HEK293 (cell line): ENCODE results near the gene HOXC5.

Source experiments
- GLI2 ChIP-seq: fragments of 450-650 bp; formaldehyde crosslinking; IDR thresholded peaks from 2 replicates; pipeline ENCODE4; 2017; ENCODE audit warnings: missing biosample characterization, missing genetic modification characterization, low read depth, borderline replicate concordance
- INSM2 ChIP-seq: fragments of 450-650 bp; formaldehyde crosslinking; IDR thresholded peaks from 2 replicates; pipeline ENCODE4 v1.5.1; 2016; ENCODE audit warnings: missing biosample characterization, missing genetic modification characterization
- KLF9 ChIP-seq: fragments of 450-650 bp; formaldehyde crosslinking; IDR thresholded peaks from 2 replicates; pipeline ENCODE4 v1.5.1; 2016; ENCODE audit warnings: missing biosample characterization, missing genetic modification characterization, low read depth
- MYNN ChIP-seq: fragments of 450-650 bp; formaldehyde crosslinking; IDR thresholded peaks from 2 replicates; pipeline ENCODE4 v1.5.1; 2016; ENCODE audit warnings: missing biosample characterization, missing genetic modification characterization, borderline replicate concordance
- MZF1 ChIP-seq: fragments of 450-650 bp; formaldehyde crosslinking; IDR thresholded peaks from 2 replicates; pipeline ENCODE4 v1.5.1; 2017; ENCODE audit warnings: missing biosample characterization, missing genetic modification characterization, borderline replicate concordance
- PRDM1 ChIP-seq: fragments of 450-650 bp; formaldehyde crosslinking; IDR thresholded peaks from 2 replicates; pipeline ENCODE4; 2016; ENCODE audit warnings: missing biosample characterization, missing genetic modification characterization
- REPIN1 ChIP-seq: fragments of 450-650 bp; formaldehyde crosslinking; IDR thresholded peaks from 2 replicates; pipeline ENCODE4 v1.5.1; 2017; ENCODE audit warnings: missing biosample characterization, missing genetic modification characterization, low read depth
- YY1 ChIP-seq: fragments of 450-650 bp; formaldehyde crosslinking; IDR thresholded peaks from 2 replicates; pipeline ENCODE4 v1.5.1; 2018; ENCODE audit warnings: missing biosample characterization, missing genetic modification characterization
- ZBTB1 ChIP-seq: fragments of 450-650 bp; formaldehyde crosslinking; IDR thresholded peaks from 2 replicates; pipeline ENCODE4 v1.5.1; 2016; ENCODE audit warnings: missing biosample characterization, missing genetic modification characterization
- ZBTB21 ChIP-seq: fragments of 450-650 bp; formaldehyde crosslinking; IDR thresholded peaks from 2 replicates; pipeline ENCODE4 v1.5.1; 2017; ENCODE audit warnings: missing biosample characterization, missing genetic modification characterization
- ZBTB7A ChIP-seq: fragments of 450-650 bp; formaldehyde crosslinking; IDR thresholded peaks from 2 replicates; pipeline ENCODE4 v1.5.1; 2016; ENCODE audit warnings: low read depth, missing biosample characterization, missing genetic modification characterization
- ZFP41 ChIP-seq: fragments of 450-650 bp; formaldehyde crosslinking; IDR thresholded peaks from 2 replicates; pipeline ENCODE4 v1.5.1; 2016; ENCODE audit warnings: missing biosample characterization, missing genetic modification characterization, borderline replicate concordance
- ZIC2 ChIP-seq: fragments of 450-650 bp; formaldehyde crosslinking; IDR thresholded peaks from 2 replicates; pipeline ENCODE4 v1.5.1; 2016; ENCODE audit warnings: missing biosample characterization, missing genetic modification characterization
- ZNF121 ChIP-seq: fragments of 450-650 bp; formaldehyde crosslinking; IDR thresholded peaks from 2 replicates; pipeline ENCODE4 v1.5.1; 2016; ENCODE audit warnings: missing biosample characterization, missing genetic modification characterization
- ZNF133 ChIP-seq: fragments of 450-650 bp; formaldehyde crosslinking; IDR thresholded peaks from 2 replicates; pipeline ENCODE4 v1.5.1; 2016; ENCODE audit warnings: missing biosample characterization, missing genetic modification characterization
- ZNF138 ChIP-seq: fragments of 450-650 bp; formaldehyde crosslinking; IDR thresholded peaks from 2 replicates; pipeline ENCODE4 v1.5.1; 2016; ENCODE audit warnings: missing biosample characterization, missing genetic modification characterization, borderline replicate concordance
- ZNF157 ChIP-seq: fragments of 450-650 bp; formaldehyde crosslinking; IDR thresholded peaks from 2 replicates; pipeline ENCODE4 v1.5.1; 2016; ENCODE audit warnings: missing biosample characterization, missing genetic modification characterization
- ZNF175 ChIP-seq: fragments of 450-650 bp; formaldehyde crosslinking; IDR thresholded peaks from 2 replicates; pipeline ENCODE4 v1.5.1; 2016; ENCODE audit warnings: missing biosample characterization, missing genetic modification characterization
- ZNF202 ChIP-seq: fragments of 450-650 bp; formaldehyde crosslinking; IDR thresholded peaks from 2 replicates; pipeline ENCODE4 v1.5.1; 2016; ENCODE audit warnings: missing biosample characterization, missing genetic modification characterization, borderline replicate concordance
- ZNF341 ChIP-seq: fragments of 450-650 bp; formaldehyde crosslinking; IDR thresholded peaks from 2 replicates; pipeline ENCODE4; 2016; ENCODE audit warnings: low read depth, missing biosample characterization, missing genetic modification characterization
- ZNF561 ChIP-seq: fragments of 450-650 bp; IDR thresholded peaks from 2 replicates; pipeline ENCODE4 v1.5.1; 2018; ENCODE audit warnings: missing biosample characterization, missing genetic modification characterization, borderline replicate concordance
- ZNF610 ChIP-seq: fragments of 450-650 bp; formaldehyde crosslinking; IDR thresholded peaks from 2 replicates; pipeline ENCODE4 v1.5.1; 2016; ENCODE audit warnings: missing biosample characterization, missing genetic modification characterization, borderline replicate concordance
- ZNF660 ChIP-seq: fragments of 450-650 bp; IDR thresholded peaks from 2 replicates; pipeline ENCODE4 v1.5.1; 2018; ENCODE audit warnings: missing biosample characterization, mild to moderate bottlenecking, missing genetic modification characterization
- ZSCAN18 ChIP-seq: fragments of 450-650 bp; formaldehyde crosslinking; IDR thresholded peaks from 2 replicates; pipeline ENCODE4 v1.5.1; 2016; ENCODE audit warnings: missing biosample characterization, missing genetic modification characterization
- ZSCAN23 ChIP-seq: fragments of 450-650 bp; formaldehyde crosslinking; IDR thresholded peaks from 2 replicates; pipeline ENCODE4 v1.5.1; 2016; ENCODE audit warnings: missing biosample characterization, missing genetic modification characterization
- TF ChIP-seq, protein P1 (sequence below): fragments of 450-650 bp; formaldehyde crosslinking; IDR thresholded peaks from 2 replicates; pipeline ENCODE4 v1.5.1; 2016; ENCODE audit warnings: missing biosample characterization, missing genetic modification characterization
- TF ChIP-seq, protein P2 (sequence below): fragments of 450-650 bp; formaldehyde crosslinking; IDR thresholded peaks from 2 replicates; pipeline ENCODE4 v1.5.1; 2016; ENCODE audit warnings: missing biosample characterization, missing genetic modification characterization, low read depth
- TF ChIP-seq, protein P3 (sequence below): fragments of 450-650 bp; formaldehyde crosslinking; IDR thresholded peaks from 2 replicates; pipeline ENCODE4 v1.5.1; 2016; ENCODE audit warnings: missing biosample characterization, missing genetic modification characterization
- TF ChIP-seq, protein P4 (sequence below): fragments of 450-650 bp; formaldehyde crosslinking; IDR thresholded peaks from 2 replicates; pipeline ENCODE4 v1.5.1; 2016; ENCODE audit warnings: missing biosample characterization, missing genetic modification characterization
- TF ChIP-seq, protein P5 (sequence below): fragments of 450-650 bp; formaldehyde crosslinking; IDR thresholded peaks from 2 replicates; pipeline ENCODE4 v1.5.1; 2016; ENCODE audit warnings: missing biosample characterization, missing genetic modification characterization

The HOXC5 gene

DNA sequence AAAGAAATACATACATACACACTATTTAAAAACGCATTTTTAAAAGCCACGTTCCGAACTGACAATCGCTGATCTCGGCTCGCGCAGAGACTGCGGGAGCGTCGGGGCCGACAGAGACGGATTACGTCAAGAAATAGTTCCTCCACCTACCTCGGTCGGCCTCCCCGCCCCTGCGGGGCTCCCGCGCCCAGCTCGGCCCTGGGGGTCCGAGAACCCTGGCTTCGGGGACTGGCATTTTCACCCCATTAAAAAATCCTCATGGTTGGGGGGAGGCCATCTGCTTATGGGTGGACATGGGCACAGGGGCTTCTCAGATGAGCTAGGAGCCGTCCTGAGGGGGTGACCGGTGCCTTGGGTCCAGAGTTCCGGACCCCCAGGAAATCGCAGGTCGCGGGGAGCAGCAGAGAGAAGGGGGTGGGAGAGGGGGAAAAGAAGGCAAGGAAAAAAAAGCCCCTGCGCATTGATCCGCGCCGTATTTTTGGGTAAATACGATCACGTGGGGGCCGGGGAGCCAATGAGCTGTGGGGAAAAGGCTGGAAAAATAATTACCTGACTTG, 33.2 kb upstream of the HOXC5 start (continued):
- TF ChIP-seq ZNF138 (tag by site-specific recombination) (no peak), ZBTB7A (peak; percentile 93), ZBTB1 (tag by site-specific recombination) (no peak), MZF1 (tag by site-specific recombination) (no peak; the same call in 1 of the 2 replicates), YY1 (tag by site-specific recombination) (peak; percentile 31; the same call in 1 of the 2 replicates), KLF9 (tag by site-specific recombination) (peak; percentile 30; the same call in 1 of the 2 replicates), ZSCAN23 (tag by site-specific recombination) (0 out of 2 replicates have a peak, but pooled peaks have one; percentile 21), ZSCAN18 (no peak), MYNN (tag by site-specific recombination) (no peak), GLI2 (no peak), ZBTB21 (peak; percentile 42), ZIC2 (peak; percentile 78), INSM2 (tag by site-specific recombination) (0 out of 2 replicates have a peak, but pooled peaks have one; percentile 27), ZNF341 (tag by site-specific recombination) (peak; percentile 44), ZNF175 (tag by site-specific recombination) (no peak), ZNF202 (tag by site-specific recombination) (no peak), ZNF610 (tag by site-specific recombination) (0 out of 2 replicates have a peak, but pooled peaks have one; percentile 21), ZFP41 (no peak), ZNF561 (tag by site-specific recombination) (0 out of 2 replicates have a peak, but pooled peaks have one; percentile 14), ZNF157 (tag by site-specific recombination) (no peak), REPIN1 (tag by site-specific recombination) (no peak), ZNF660 (no peak), PRDM1 (tag by site-specific recombination) (no peak), ZNF121 (tag by site-specific recombination) (no peak), ZNF133 (no peak)
- TF ChIP-seq, protein P1, sequence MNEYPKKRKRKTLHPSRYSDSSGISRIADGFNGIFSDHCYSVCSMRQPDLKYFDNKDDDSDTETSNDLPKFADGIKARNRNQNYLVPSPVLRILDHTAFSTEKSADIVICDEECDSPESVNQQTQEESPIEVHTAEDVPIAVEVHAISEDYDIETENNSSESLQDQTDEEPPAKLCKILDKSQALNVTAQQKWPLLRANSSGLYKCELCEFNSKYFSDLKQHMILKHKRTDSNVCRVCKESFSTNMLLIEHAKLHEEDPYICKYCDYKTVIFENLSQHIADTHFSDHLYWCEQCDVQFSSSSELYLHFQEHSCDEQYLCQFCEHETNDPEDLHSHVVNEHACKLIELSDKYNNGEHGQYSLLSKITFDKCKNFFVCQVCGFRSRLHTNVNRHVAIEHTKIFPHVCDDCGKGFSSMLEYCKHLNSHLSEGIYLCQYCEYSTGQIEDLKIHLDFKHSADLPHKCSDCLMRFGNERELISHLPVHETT (tag by site-specific recombination), result peak; percentile 62; the same call in 1 of the 2 replicates
- TF ChIP-seq, protein P2, sequence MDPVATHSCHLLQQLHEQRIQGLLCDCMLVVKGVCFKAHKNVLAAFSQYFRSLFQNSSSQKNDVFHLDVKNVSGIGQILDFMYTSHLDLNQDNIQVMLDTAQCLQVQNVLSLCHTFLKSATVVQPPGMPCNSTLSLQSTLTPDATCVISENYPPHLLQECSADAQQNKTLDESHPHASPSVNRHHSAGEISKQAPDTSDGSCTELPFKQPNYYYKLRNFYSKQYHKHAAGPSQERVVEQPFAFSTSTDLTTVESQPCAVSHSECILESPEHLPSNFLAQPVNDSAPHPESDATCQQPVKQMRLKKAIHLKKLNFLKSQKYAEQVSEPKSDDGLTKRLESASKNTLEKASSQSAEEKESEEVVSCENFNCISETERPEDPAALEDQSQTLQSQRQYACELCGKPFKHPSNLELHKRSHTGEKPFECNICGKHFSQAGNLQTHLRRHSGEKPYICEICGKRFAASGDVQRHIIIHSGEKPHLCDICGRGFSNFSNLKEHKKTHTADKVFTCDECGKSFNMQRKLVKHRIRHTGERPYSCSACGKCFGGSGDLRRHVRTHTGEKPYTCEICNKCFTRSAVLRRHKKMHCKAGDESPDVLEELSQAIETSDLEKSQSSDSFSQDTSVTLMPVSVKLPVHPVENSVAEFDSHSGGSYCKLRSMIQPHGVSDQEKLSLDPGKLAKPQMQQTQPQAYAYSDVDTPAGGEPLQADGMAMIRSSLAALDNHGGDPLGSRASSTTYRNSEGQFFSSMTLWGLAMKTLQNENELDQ (tag by site-specific recombination), result no peak
- TF ChIP-seq, protein P3, sequence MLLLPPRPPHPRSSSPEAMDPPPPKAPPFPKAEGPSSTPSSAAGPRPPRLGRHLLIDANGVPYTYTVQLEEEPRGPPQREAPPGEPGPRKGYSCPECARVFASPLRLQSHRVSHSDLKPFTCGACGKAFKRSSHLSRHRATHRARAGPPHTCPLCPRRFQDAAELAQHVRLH (tag by site-specific recombination), result 0 out of 2 replicates have a peak, but pooled peaks have one; percentile 33
- TF ChIP-seq, protein P4, sequence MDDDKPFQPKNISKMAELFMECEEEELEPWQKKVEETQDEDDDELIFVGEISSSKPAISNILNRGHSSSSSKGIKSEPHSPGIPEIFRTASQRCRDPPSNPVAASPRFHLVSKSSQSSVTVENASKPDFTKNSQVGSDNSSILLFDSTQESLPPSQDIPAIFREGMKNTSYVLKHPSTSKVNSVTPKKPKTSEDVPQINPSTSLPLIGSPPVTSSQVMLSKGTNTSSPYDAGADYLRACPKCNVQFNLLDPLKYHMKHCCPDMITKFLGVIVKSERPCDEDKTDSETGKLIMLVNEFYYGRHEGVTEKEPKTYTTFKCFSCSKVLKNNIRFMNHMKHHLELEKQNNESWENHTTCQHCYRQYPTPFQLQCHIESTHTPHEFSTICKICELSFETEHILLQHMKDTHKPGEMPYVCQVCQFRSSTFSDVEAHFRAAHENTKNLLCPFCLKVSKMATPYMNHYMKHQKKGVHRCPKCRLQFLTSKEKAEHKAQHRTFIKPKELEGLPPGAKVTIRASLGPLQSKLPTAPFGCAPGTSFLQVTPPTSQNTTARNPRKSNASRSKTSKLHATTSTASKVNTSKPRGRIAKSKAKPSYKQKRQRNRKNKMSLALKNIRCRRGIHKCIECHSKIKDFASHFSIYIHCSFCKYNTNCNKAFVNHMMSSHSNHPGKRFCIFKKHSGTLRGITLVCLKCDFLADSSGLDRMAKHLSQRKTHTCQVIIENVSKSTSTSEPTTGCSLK, result no peak
- TF ChIP-seq, protein P5, sequence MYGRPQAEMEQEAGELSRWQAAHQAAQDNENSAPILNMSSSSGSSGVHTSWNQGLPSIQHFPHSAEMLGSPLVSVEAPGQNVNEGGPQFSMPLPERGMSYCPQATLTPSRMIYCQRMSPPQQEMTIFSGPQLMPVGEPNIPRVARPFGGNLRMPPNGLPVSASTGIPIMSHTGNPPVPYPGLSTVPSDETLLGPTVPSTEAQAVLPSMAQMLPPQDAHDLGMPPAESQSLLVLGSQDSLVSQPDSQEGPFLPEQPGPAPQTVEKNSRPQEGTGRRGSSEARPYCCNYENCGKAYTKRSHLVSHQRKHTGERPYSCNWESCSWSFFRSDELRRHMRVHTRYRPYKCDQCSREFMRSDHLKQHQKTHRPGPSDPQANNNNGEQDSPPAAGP (tag by site-specific recombination), result no peak; the same call in 1 of the 2 replicates
